Suprapubic skin (tissue), 3 donors: ENCODE results near the gene DBNDD2.

Source experiments
- CTCF ChIP-seq, 2 donors: fragments of 200-600 bp in 1 of 2; fragments of 450-650 bp in 1 of 2; sonication (generic) in 1 of 2; IDR thresholded peaks; one replicate each; pipeline ENCODE4 v1.5.1; 2016 to 2019; ENCODE audit warnings: antibody characterized with exemption in 2 of 2, mild to moderate bottlenecking in 1 of 2, moderate library complexity in 1 of 2
- POLR2A ChIP-seq, 2 donors: fragments of 450-650 bp; IDR thresholded peaks; one replicate each; pipeline ENCODE4 v1.6.1; 2017; ENCODE audit warnings: antibody characterized with exemption in 2 of 2, mild to moderate bottlenecking in 2 of 2, moderate library complexity in 2 of 2

- TF ChIP-seq CTCF (IDR thresholded peaks at IDR 0.05), result peak in 1 of 2 donors; percentile 35
- TF ChIP-seq POLR2A (IDR thresholded peaks at IDR 0.05), result no peak
Measured at GRCh38 chr20:45445805-45446562, 37.9 kb downstream of the DBNDD2 start.
